Measurements from ENCODE around the gene ZNRF1. TPM values are rescaled to one million over a fixed set of nuclear protein-coding genes. Genes with fewer than 3 reads are reported as not detected.

Gene ZNRF1
- total and polyA plus RNA-seq, 2 of the 13 experiments (the other 11 are each of a cell fraction or from before 2014, with no cell fraction given): 43.9 to 58.7 TPM

GRCh38 chr16:75148311-75149195, 149.7 kb downstream of the ZNRF1 start, which contains the start of gene ZFP1 (continued):
- TF ChIP-seq LBX2 (CRISPR knock-in tag; IDR thresholded peaks at IDR 0.05; ENCODE audit: borderline replicate concordance) (peak; percentile 56; the same call in 1 of the 2 replicates), AHR (CRISPR knock-in tag; IDR thresholded peaks at IDR 0.05) (peak; percentile 94; the same call in 1 of the 2 replicates), CREB3 (CRISPR knock-in tag; IDR thresholded peaks at IDR 0.05) (peak; percentile 89), KLF13 (CRISPR knock-in tag; IDR thresholded peaks at IDR 0.05) (0 out of 2 replicates have a peak, but pooled peaks have one; percentile 82), PHF8 (CRISPR knock-in tag; IDR thresholded peaks at IDR 0.05) (peak; percentile 98), SMC3 (IDR thresholded peaks at IDR 0.05; ENCODE audit: low read length) (no peak), ZNF414 (CRISPR knock-in tag; IDR thresholded peaks at IDR 0.05) (peak; percentile 91; the same call in 1 of the 2 replicates), IKZF1 (IDR thresholded peaks at IDR 0.05) (no peak), ZNF569 (CRISPR knock-in tag; IDR thresholded peaks at IDR 0.05; ENCODE audit: borderline replicate concordance) (no peak), ZNF326 (CRISPR knock-in tag; IDR thresholded peaks at IDR 0.05; ENCODE audit: borderline replicate concordance) (peak; percentile 30; the same call in 1 of the 2 replicates), E2F2 (CRISPR knock-in tag; IDR thresholded peaks at IDR 0.05; ENCODE audit: borderline replicate concordance) (peak; percentile 83; the same call in 1 of the 2 replicates), ZNF407 (CRISPR knock-in tag; IDR thresholded peaks at IDR 0.05; ENCODE audit: not compliant biosample characterization) (peak; percentile 93), TCF7L2 (IDR thresholded peaks at IDR 0.05; ENCODE audit: low read depth, low read length) (no peak), ZBTB2 (CRISPR knock-in tag; IDR thresholded peaks at IDR 0.05; ENCODE audit: low read depth) (no peak; the same call in 1 of the 2 replicates), NFYB (CRISPR knock-in tag; IDR thresholded peaks at IDR 0.05) (peak; percentile 43; the same call in 1 of the 2 replicates)

All from HepG2 (cell line).